OCI-LY7 (cell line): ENCODE data around the gene GOT1.

Experiments
- EZH2phosphoT487 ChIP-seq: fragments of 200-600 bp; sonication (generic); IDR thresholded peaks from 2 replicates; pipeline ENCODE4 v1.6.1; 2018; ENCODE audit warnings: low read depth, borderline replicate concordance, mild to moderate bottlenecking, mixed run types, antibody characterized with exemption, low read length, moderate library complexity, mixed read lengths
- TF ChIP-seq, protein P1 (sequence below): fragments of 200-600 bp; sonication (generic); conservative IDR thresholded peaks from 2 replicates; pipeline ENCODE4 v1.5.1; 2014; ENCODE audit warnings: mild to moderate bottlenecking, antibody characterized with exemption, low read length, moderate library complexity, mixed read lengths

DNA sequence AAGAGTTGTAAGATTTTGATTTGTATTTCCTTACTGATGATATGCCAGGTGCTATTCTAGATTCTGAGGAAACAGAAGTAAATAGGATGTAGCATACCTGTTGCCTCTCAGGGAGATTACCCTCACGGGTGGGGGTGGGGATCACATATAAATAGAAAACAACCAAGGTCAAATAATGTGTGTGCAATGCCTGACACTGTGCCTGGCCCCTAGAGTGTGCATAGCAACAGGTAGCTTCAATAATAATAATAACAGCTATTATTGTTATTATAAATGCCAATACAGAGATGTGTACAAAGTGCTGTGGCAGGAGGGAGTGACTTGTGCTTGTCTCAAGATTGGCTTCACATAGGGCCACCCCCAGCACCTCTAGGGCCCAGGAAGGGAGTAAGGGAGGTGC lies 77.2 kb downstream of the GOT1 start:
- TF ChIP-seq, protein P1, sequence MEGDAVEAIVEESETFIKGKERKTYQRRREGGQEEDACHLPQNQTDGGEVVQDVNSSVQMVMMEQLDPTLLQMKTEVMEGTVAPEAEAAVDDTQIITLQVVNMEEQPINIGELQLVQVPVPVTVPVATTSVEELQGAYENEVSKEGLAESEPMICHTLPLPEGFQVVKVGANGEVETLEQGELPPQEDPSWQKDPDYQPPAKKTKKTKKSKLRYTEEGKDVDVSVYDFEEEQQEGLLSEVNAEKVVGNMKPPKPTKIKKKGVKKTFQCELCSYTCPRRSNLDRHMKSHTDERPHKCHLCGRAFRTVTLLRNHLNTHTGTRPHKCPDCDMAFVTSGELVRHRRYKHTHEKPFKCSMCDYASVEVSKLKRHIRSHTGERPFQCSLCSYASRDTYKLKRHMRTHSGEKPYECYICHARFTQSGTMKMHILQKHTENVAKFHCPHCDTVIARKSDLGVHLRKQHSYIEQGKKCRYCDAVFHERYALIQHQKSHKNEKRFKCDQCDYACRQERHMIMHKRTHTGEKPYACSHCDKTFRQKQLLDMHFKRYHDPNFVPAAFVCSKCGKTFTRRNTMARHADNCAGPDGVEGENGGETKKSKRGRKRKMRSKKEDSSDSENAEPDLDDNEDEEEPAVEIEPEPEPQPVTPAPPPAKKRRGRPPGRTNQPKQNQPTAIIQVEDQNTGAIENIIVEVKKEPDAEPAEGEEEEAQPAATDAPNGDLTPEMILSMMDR, result no peak
- no peak for TF ChIP-seq EZH2phosphoT487
